Endothelial cell of umbilical vein (primary cell): ENCODE measurements around the gene SOWAHD.

ENCODE experiments used
- EZH2 ChIP-seq: IDR thresholded peaks from 2 replicates; pipeline ENCODE4 v1.6.1; 2012; ENCODE audit warnings: borderline replicate concordance, low read depth, mild to moderate bottlenecking, moderate library complexity, low read length, inconsistent platforms; ENCODE audit not compliant: severe bottlenecking
- FOS ChIP-seq: IDR thresholded peaks from 2 replicates; pipeline ENCODE4 v1.6.1; 2011; ENCODE audit warnings: mild to moderate bottlenecking, low read length, moderate library complexity, borderline replicate concordance; ENCODE audit not compliant: insufficient read depth
- MYC ChIP-seq: IDR thresholded peaks from one replicate; pipeline ENCODE4 v1.6.1; 2011; ENCODE audit warnings: mild to moderate bottlenecking, low read depth, low read length
- POLR2AphosphoS5 ChIP-seq: IDR thresholded peaks from 2 replicates; pipeline ENCODE4 v1.6.1; 2012; ENCODE audit warnings: low read depth, mild to moderate bottlenecking, control low read depth, low read length, moderate library complexity; ENCODE audit not compliant: insufficient read depth
- TF ChIP-seq, protein P1 (sequence below), 2 donors: IDR thresholded peaks; 1 replicate in 1 of 2; 2 replicates in 1 of 2; pipeline ENCODE4 v1.5.1; 2011; ENCODE audit warnings: low read length in 2 of 2, mild to moderate bottlenecking in 2 of 2, moderate library complexity in 2 of 2, control low read depth in 1 of 2, inconsistent platforms in 1 of 2, low read depth in 1 of 2; ENCODE audit not compliant: insufficient read depth in 1 of 2; ENCODE audit errors: extremely low read depth in 1 of 2

DNA sequence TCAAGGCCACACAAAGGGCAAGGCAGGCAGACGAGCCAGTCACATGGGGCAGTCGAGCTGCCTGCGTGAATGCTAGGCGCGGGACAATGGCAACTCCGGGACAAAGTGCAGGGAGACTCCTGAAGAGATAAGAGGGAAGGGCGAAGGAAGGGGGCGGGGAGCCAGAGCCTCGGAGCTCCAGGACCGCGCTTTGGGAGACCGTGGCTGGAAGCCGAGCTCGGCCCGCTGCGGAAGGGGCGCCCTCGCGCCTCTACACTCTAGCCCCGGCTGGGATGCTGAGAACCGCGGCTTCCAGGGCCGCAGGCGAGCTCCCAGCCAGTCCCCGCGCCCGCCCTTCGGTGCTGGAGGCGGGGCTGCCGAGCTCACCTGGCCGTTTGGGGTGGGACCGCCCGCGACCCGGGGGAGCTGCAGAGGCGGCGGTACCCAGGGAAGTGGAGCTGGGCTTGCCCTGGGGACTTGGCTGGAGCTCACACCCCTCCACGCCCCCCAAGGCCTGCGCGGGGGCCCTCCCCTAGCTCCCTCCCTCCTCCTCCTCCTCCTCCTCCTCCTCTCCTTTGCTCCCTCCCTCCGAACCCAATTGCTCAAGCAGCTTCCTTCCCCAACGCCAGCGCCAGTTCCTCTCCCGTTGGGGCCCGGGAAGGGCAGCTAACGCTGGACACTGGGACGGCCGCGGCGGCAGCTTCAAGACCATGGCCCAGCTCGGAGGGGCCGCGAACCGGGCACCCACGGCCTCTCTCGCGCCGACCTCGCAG is at the start of gene SOWAHD:
- TF ChIP-seq, protein P1, sequence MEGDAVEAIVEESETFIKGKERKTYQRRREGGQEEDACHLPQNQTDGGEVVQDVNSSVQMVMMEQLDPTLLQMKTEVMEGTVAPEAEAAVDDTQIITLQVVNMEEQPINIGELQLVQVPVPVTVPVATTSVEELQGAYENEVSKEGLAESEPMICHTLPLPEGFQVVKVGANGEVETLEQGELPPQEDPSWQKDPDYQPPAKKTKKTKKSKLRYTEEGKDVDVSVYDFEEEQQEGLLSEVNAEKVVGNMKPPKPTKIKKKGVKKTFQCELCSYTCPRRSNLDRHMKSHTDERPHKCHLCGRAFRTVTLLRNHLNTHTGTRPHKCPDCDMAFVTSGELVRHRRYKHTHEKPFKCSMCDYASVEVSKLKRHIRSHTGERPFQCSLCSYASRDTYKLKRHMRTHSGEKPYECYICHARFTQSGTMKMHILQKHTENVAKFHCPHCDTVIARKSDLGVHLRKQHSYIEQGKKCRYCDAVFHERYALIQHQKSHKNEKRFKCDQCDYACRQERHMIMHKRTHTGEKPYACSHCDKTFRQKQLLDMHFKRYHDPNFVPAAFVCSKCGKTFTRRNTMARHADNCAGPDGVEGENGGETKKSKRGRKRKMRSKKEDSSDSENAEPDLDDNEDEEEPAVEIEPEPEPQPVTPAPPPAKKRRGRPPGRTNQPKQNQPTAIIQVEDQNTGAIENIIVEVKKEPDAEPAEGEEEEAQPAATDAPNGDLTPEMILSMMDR (IDR thresholded peaks at IDR 0.05; ENCODE audit: extremely low read depth in 1 of 2, insufficient read depth in 1 of 2, low read depth in 1 of 2, low read length in 2 of 2) = no peak
- TF ChIP-seq POLR2AphosphoS5 = no peak
- TF ChIP-seq FOS = no peak
- no peak for TF ChIP-seq MYC
- no peak for TF ChIP-seq EZH2
